GM12892 (cell line): ENCODE results near the gene WWOX.

ENCODE experiments used
- POLR2A ChIP-seq: IDR thresholded peaks from 2 replicates; pipeline ENCODE4 v1.6.1; 2011; ENCODE audit warnings: low read depth, low read length, control low read depth
- POLR2AphosphoS5 ChIP-seq: IDR thresholded peaks from 2 replicates; pipeline ENCODE4 v1.6.1; 2011; ENCODE audit warnings: low read depth, low read length, control low read depth
- TAF1 ChIP-seq: IDR thresholded peaks from 2 replicates; pipeline ENCODE4 v1.6.1; 2011; ENCODE audit warnings: low read depth, mild to moderate bottlenecking, control low read depth, low read length, borderline replicate concordance

GRCh38 chr16:78217276-78217675, 117.8 kb downstream of the WWOX start:
- TF ChIP-seq POLR2A (no peak), TAF1 (no peak), POLR2AphosphoS5 (no peak)
